OCI-LY1 (cell line): Measurements from ENCODE around the gene GNS.

Experiments
- H2AFZ ChIP-seq: fragments of 200-600 bp; sonication (generic), shearing (Covaris generic); 2 replicates; pipeline ENCODE4 v1.6.0; 2014; ENCODE audit warnings: antibody characterized with exemption, mild to moderate bottlenecking, low read length
- H3F3A ChIP-seq: fragments of 200-600 bp; sonication (generic), shearing (Covaris generic); 2 replicates; pipeline ENCODE4 v1.6.0; 2014; ENCODE audit warnings: mild to moderate bottlenecking, antibody characterized with exemption, low read length, moderate library complexity; ENCODE audit not compliant: insufficient read depth
- H3K27ac ChIP-seq: fragments of 200-600 bp; sonication (generic); 2 replicates; pipeline ENCODE4 v1.5.1; 2014; ENCODE audit warnings: low read length, mixed run types, mild to moderate bottlenecking, low read depth; ENCODE audit not compliant: poor library complexity, severe bottlenecking
- H3K27me3 ChIP-seq: fragments of 200-600 bp; sonication (generic); 2 replicates; pipeline ENCODE4 v1.6.0; 2014; ENCODE audit warnings: antibody characterized with exemption, mild to moderate bottlenecking, low read length, moderate library complexity; ENCODE audit not compliant: insufficient read depth
- H3K36me3 ChIP-seq: fragments of 200-600 bp; sonication (generic); 2 replicates; pipeline ENCODE4 v1.6.1; 2014; ENCODE audit warnings: mild to moderate bottlenecking, antibody characterized with exemption, low read length, moderate library complexity, mixed read lengths; ENCODE audit not compliant: insufficient read depth
- H3K4me1 ChIP-seq: fragments of 200-600 bp; sonication (generic); 2 replicates; pipeline ENCODE4 v1.5.1; 2014; ENCODE audit warnings: mild to moderate bottlenecking, low read length, moderate library complexity; ENCODE audit not compliant: insufficient read depth, severe bottlenecking
- H3K4me2 ChIP-seq: fragments of 200-600 bp; sonication (generic), shearing (Covaris generic); 2 replicates; pipeline ENCODE4 v1.6.1; 2014; ENCODE audit warnings: low read length
- H3K4me3 ChIP-seq: fragments of 200-600 bp; sonication (generic); 2 replicates; pipeline ENCODE4 v1.5.1; 2014; ENCODE audit warnings: low read length, low read depth, mild to moderate bottlenecking, mixed read lengths; ENCODE audit not compliant: poor library complexity, severe bottlenecking
- H3K79me2 ChIP-seq: fragments of 200-600 bp; shearing (Covaris generic); 2 replicates; pipeline ENCODE4 v1.6.1; 2016; ENCODE audit warnings: mixed run types, low read length, mixed read lengths; ENCODE audit not compliant: insufficient read depth
- H3K9ac ChIP-seq: fragments of 200-600 bp; sonication (generic), shearing (Covaris generic); 2 replicates; pipeline ENCODE4 v1.6.1; 2014; ENCODE audit warnings: mild to moderate bottlenecking, low read length, mixed read lengths
- H3K9me2 ChIP-seq: fragments of 200-600 bp; sonication (generic), shearing (Covaris generic); 2 replicates; pipeline ENCODE4 v1.6.1; 2014; ENCODE audit warnings: low read depth, mild to moderate bottlenecking, low read length, mixed read lengths
- H3K9me3 ChIP-seq: fragments of 200-600 bp; shearing (Covaris generic); 2 replicates; pipeline ENCODE4 v1.6.1; 2014; ENCODE audit warnings: low read length, mixed read lengths
- H4K20me1 ChIP-seq: fragments of 200-600 bp; sonication (generic), shearing (Covaris generic); 2 replicates; pipeline ENCODE4 v1.6.0; 2016; ENCODE audit warnings: mild to moderate bottlenecking, low read length; ENCODE audit not compliant: insufficient read depth
- EZH2 ChIP-seq: fragments of 200-600 bp; sonication (generic), shearing (Covaris generic); IDR thresholded peaks from 2 replicates; pipeline ENCODE4 v1.8.0; 2017; ENCODE audit warnings: borderline replicate concordance, mixed run types, mild to moderate bottlenecking, antibody characterized with exemption, low read length, moderate library complexity, mixed read lengths
- TF ChIP-seq, protein P1 (sequence below): fragments of 200-600 bp; sonication (generic), shearing (Covaris generic); IDR thresholded peaks from 2 replicates; pipeline ENCODE4 v1.5.1; 2017; ENCODE audit warnings: mild to moderate bottlenecking, antibody characterized with exemption, low read length, moderate library complexity, mixed read lengths

The GNS gene

DNA sequence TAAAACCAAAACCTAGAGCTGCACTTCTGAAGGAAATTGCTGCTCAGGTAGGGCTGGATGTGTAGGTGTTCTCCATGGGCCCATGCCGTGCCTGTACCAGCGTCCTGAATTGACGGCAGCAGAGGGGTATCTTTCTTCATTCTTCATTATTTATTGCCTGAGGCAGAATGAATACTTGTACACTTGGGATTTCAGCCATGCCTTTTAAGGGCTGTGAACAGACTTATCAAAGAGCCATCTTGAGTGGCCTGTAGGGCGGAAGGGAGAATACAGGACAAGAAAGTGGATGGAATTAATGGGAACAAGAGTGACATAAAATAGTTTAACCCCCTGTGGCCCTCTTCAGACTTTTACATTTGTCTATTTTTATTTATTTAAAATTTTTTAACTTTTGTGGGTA is 87.5 kb downstream of the GNS start:
- H3K9me2 ChIP-seq, result no peaks in the 10 kb centered on the region
- H2AFZ ChIP-seq, result no peak overlapping the region
- no peak overlapping the region for H3K4me2 ChIP-seq
- no peak overlapping the region for H3K4me3 ChIP-seq
- H3K9ac ChIP-seq, result no peak overlapping the region
- H3K79me2 ChIP-seq, result no peaks in the 10 kb centered on the region
- TF ChIP-seq, protein P1, sequence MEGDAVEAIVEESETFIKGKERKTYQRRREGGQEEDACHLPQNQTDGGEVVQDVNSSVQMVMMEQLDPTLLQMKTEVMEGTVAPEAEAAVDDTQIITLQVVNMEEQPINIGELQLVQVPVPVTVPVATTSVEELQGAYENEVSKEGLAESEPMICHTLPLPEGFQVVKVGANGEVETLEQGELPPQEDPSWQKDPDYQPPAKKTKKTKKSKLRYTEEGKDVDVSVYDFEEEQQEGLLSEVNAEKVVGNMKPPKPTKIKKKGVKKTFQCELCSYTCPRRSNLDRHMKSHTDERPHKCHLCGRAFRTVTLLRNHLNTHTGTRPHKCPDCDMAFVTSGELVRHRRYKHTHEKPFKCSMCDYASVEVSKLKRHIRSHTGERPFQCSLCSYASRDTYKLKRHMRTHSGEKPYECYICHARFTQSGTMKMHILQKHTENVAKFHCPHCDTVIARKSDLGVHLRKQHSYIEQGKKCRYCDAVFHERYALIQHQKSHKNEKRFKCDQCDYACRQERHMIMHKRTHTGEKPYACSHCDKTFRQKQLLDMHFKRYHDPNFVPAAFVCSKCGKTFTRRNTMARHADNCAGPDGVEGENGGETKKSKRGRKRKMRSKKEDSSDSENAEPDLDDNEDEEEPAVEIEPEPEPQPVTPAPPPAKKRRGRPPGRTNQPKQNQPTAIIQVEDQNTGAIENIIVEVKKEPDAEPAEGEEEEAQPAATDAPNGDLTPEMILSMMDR, result no peak
- TF ChIP-seq EZH2, result no peak
- H3K36me3 ChIP-seq, result no peaks in the 10 kb centered on the region
- H3F3A ChIP-seq, result no peaks in the 10 kb centered on the region
- no peak overlapping the region for H3K27ac ChIP-seq
- H3K4me1 ChIP-seq, result peaks cover 67% of the 10 kb centered on the region
- no peaks in the 10 kb centered on the region for H3K27me3 ChIP-seq
- no peaks in the 10 kb centered on the region for H4K20me1 ChIP-seq
- H3K9me3 ChIP-seq, result no peaks in the 10 kb centered on the region

DNA sequence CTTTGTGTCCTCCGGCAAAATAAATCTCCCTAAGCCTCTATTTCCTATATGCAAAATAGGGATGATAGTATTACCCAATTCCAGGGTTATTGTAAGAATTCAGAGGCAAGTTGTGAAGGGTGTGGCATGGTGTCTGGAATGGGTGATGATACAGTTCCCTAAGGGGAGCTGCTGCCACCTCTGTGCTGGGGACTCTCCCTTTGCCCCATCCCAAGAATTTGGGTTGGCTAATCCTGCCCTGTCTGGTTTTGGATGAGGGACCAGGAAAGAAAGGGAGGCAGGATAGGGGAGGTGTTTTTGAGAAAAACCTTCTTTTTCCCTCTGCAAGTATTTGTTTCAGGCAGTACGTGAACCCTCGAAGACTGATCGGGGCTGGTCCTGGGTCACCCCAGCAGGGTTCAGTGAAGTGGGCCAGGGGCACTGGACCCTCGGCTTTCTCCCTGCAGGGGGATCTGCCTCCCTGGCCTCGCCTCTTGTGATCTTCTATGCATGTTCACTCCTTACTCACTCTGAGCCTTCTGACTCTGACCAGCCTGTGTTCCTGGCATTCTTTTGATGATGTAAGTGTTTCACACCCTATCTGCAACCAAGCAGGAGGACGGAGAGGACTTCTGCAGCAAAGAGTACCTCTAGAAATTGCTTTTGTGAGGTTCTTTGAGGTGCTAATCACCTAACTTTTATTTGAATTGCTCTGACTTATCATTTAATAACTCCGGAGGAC is 88.1 kb downstream of the GNS start:
- no peaks in the 10 kb centered on the region for H3F3A ChIP-seq
- H3K36me3 ChIP-seq, result no peaks in the 10 kb centered on the region
- H3K27ac ChIP-seq, result no peak overlapping the region
- no peaks in the 10 kb centered on the region for H3K27me3 ChIP-seq
- no peak overlapping the region for H2AFZ ChIP-seq
- H4K20me1 ChIP-seq, result no peaks in the 10 kb centered on the region
- no peaks in the 10 kb centered on the region for H3K9me3 ChIP-seq
- H3K4me1 ChIP-seq, result peaks cover 73% of the 10 kb centered on the region
- H3K9me2 ChIP-seq, result no peaks in the 10 kb centered on the region
- 0 out of 2 replicates have a peak, but pooled peaks cover 3% of the 10 kb centered on the region for H3K79me2 ChIP-seq
- no peak overlapping the region for H3K4me2 ChIP-seq
- H3K4me3 ChIP-seq, result no peak overlapping the region
- no peak overlapping the region for H3K9ac ChIP-seq
- TF ChIP-seq, protein P1, result no peak
- no peak for TF ChIP-seq EZH2

DNA sequence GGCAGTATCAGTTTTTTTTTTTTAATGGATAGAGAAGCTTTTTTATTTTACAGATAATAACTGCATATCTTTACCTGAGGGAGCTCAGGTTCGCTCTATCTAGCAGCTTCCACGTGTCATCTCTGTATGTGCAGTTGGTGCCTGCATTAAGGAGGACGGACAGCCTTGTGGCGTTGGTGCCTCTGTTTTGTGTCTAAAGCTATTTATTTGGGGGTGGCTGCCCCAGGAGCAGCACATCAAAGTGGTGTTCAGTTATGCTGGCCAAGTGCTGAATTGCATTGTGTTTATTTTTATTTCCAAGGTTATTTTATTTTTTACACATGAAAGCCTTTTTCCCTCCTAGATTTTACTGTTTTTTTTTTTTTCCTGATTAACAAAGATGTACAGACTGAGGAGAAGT is 89.2 kb downstream of the GNS start:
- peaks cover 84% of the 10 kb centered on the region for H3K4me1 ChIP-seq
- H3K27me3 ChIP-seq, result no peaks in the 10 kb centered on the region
- TF ChIP-seq, protein P1, result no peak
- no peak for TF ChIP-seq EZH2
- H3K9ac ChIP-seq, result no peak overlapping the region
- no peaks in the 10 kb centered on the region for H3F3A ChIP-seq
- H2AFZ ChIP-seq, result no peak overlapping the region
- H3K9me2 ChIP-seq, result no peaks in the 10 kb centered on the region
- peak overlapping the region; percentile 63 for H3K27ac ChIP-seq
- H4K20me1 ChIP-seq, result no peaks in the 10 kb centered on the region
- no peaks in the 10 kb centered on the region for H3K36me3 ChIP-seq
- H3K4me2 ChIP-seq, result peak overlapping the region; percentile 41; the same call in 1 of the 2 replicates
- H3K4me3 ChIP-seq, result no peak overlapping the region
- 0 out of 2 replicates have a peak, but pooled peaks cover 7% of the 10 kb centered on the region for H3K79me2 ChIP-seq
- no peaks in the 10 kb centered on the region for H3K9me3 ChIP-seq
